K562 (cell line): ENCODE results near the gene SPRR3. TPM values are rescaled to one million over a fixed set of nuclear protein-coding genes. Genes with fewer than 3 reads are reported as not detected.

ENCODE experiments used
- ATAC-seq: fragments of 200-7000 bp; cut with Tn5 transposase; 3 replicates; pipeline ENCODE4 v1.9.1; 2020; ENCODE audit warnings: moderate library complexity
- BruUV-seq: library from RNA; stranded (reverse); fragments of 400-500 nt; replicated peaks from 2 replicates; lab custom pipeline; 2021; lab: Mats Ljungman, UMichigan
- CTCF ChIA-PET: fragments of 300-600 bp; formaldehyde crosslinking; extraction: SDS; loops from one replicate; lab custom pipeline; 2021; ENCODE audit warnings: low intra/inter-chr PET ratio; lab: Yijun Ruan, JAX
- POLR2A ChIA-PET: fragments of 300-600, 350-650 bp; sonication (Branson Sonifier 250); formaldehyde crosslinking; extraction: SDS; loops from one replicate; lab custom pipeline; 2021; ENCODE audit warnings: antibody characterized with exemption, inconsistent platforms; lab: Yijun Ruan, JAX
- DNase-seq, 4 experiments: peaks; one replicate each; pipeline versions ENCODE4 v3.0.0 to v3.0.0-alpha.2; 2011 to 2018; ENCODE audit warnings: low spot score in 3 of 4, mixed read lengths in 3 of 4; ENCODE audit errors: extremely low read depth in 1 of 4
- FAIRE-seq: peaks from 2 replicates; lab custom pipeline; 2011; peaks lifted over from hg19 to GRCh38; lab: Jason Lieb, UNC
- H2AFZ ChIP-seq: 2 replicates; pipeline ENCODE4 v1.6.0; 2011; ENCODE audit warnings: low read depth, low read length, control low read depth, inconsistent platforms
- H3K27ac ChIP-seq: fragments of 200-600 bp; 3 replicates; pipeline ENCODE4 v1.8.0; 2011; ENCODE audit warnings: low read depth, mild to moderate bottlenecking, control low read depth, inconsistent platforms, low read length, moderate library complexity, mixed read lengths; ENCODE audit errors: extremely low read depth
- H3K27me3 ChIP-seq, 2 experiments: fragments of 300-600 bp in 1 of 2; 2 replicates in 1 of 2; 3 replicates in 1 of 2; pipeline versions ENCODE4 v1.6.0 to v1.8.0; 2011; ENCODE audit warnings: inconsistent platforms in 2 of 2, low read length in 2 of 2, mild to moderate bottlenecking in 1 of 2, mixed read lengths in 1 of 2, moderate library complexity in 1 of 2; ENCODE audit not compliant: control insufficient read depth in 2 of 2, insufficient read depth in 2 of 2
- H3K36me3 ChIP-seq: fragments of 300-600 bp; 3 replicates; pipeline ENCODE4 v1.8.0; 2011; ENCODE audit warnings: mild to moderate bottlenecking, low read length, inconsistent platforms; ENCODE audit not compliant: control insufficient read depth, insufficient read depth
- H3K4me1 ChIP-seq, 2 experiments: fragments of 200-600 bp in 1 of 2; replicated peaks in 1 of 2; 2 replicates in 1 of 2; 3 replicates in 1 of 2; pipeline versions ENCODE4 v1.5.1 to v1.8.0; 2011; ENCODE audit warnings: inconsistent platforms in 2 of 2, low read length in 2 of 2, mild to moderate bottlenecking in 1 of 2, mixed read lengths in 1 of 2, moderate library complexity in 1 of 2; ENCODE audit not compliant: control insufficient read depth in 2 of 2, insufficient read depth in 2 of 2
- H3K4me2 ChIP-seq: 2 replicates; pipeline ENCODE4 v1.6.1; 2011; ENCODE audit warnings: low read length, control low read depth, inconsistent platforms, mixed read lengths; ENCODE audit not compliant: insufficient read depth
- H3K4me3 ChIP-seq: fragments of 200-600 bp; sonication (generic), shearing (Covaris generic); 2 replicates; pipeline ENCODE4 v1.5.1; 2016; ENCODE audit warnings: control low read depth, inconsistent platforms
- H3K79me2 ChIP-seq: fragments of 200-600 bp; 3 replicates; pipeline ENCODE4 v1.8.0; 2011; ENCODE audit warnings: low read length, inconsistent platforms; ENCODE audit not compliant: control insufficient read depth, insufficient read depth
- H3K9ac ChIP-seq, 2 experiments: 2 replicates each; pipeline versions ENCODE4 v1.6.0 to v1.6.1; 2011; ENCODE audit warnings: low read depth in 2 of 2, low read length in 2 of 2, control low read depth in 1 of 2, inconsistent platforms in 1 of 2, mild to moderate bottlenecking in 1 of 2, mixed read lengths in 1 of 2; ENCODE audit not compliant: insufficient read depth in 1 of 2
- H3K9me1 ChIP-seq: one replicate; pipeline ENCODE4 v1.6.0; 2011; ENCODE audit warnings: inconsistent platforms, mild to moderate bottlenecking, low read length, moderate library complexity; ENCODE audit not compliant: control insufficient read depth, insufficient read depth
- H3K9me3 ChIP-seq: replicated peaks from 2 replicates; pipeline ENCODE4 v1.5.1; 2011; ENCODE audit warnings: low read depth, low read length, inconsistent platforms; ENCODE audit not compliant: control insufficient read depth, insufficient read depth
- H4K20me1 ChIP-seq: replicated peaks from 2 replicates; pipeline ENCODE4 v1.6.1; 2011; ENCODE audit warnings: low read length, inconsistent platforms, mixed read lengths; ENCODE audit not compliant: control insufficient read depth, insufficient read depth
- ATF3 ChIP-seq, 2 experiments: fragments of 450-650 bp in 1 of 2; sonication (generic) in 1 of 2; formaldehyde crosslinking in 1 of 2; IDR thresholded peaks in 1 of 2; conservative IDR thresholded peaks in 1 of 2; 2 replicates each; pipeline versions ENCODE4 v1.6.1 to v1.8.1; 2016 to 2023; ENCODE audit warnings: mild to moderate bottlenecking in 2 of 2, moderate library complexity in 2 of 2, inconsistent platforms in 1 of 2, missing genetic modification reagents in 1 of 2
- CEBPG ChIP-seq, 3 experiments: fragments of 200-800 bp in 1 of 3; sonication (Bioruptor generic) in 1 of 3; sonication (generic) in 1 of 3; formaldehyde crosslinking in 1 of 3; IDR thresholded peaks in 2 of 3; conservative IDR thresholded peaks in 1 of 3; 2 replicates each; pipeline versions ENCODE4 v1.6.1 to v1.8.0; 2016 to 2022; ENCODE audit warnings: missing compliant biosample characterization in 2 of 3, missing genetic modification characterization in 2 of 3, mild to moderate bottlenecking in 1 of 3, missing genetic modification reagents in 1 of 3
- CHCHD3 ChIP-seq: fragments of 250-450 bp; sonication (Bioruptor Pico); IDR thresholded peaks from 2 replicates; pipeline ENCODE4 v2.1.2; 2022; ENCODE audit warnings: mild to moderate bottlenecking
- CREB5 ChIP-seq: fragments of 250-450 bp; sonication (Bioruptor Pico); IDR thresholded peaks from 2 replicates; pipeline ENCODE4 v1.5.0; 2020; ENCODE audit warnings: mild to moderate bottlenecking
- EWSR1 ChIP-seq: fragments of 450-650 bp; IDR thresholded peaks from 2 replicates; pipeline ENCODE4 v1.6.1; 2018; ENCODE audit warnings: borderline replicate concordance, mild to moderate bottlenecking, low read depth, moderate library complexity; ENCODE audit not compliant: partially characterized antibody
- GATAD2A ChIP-seq: fragments of 450-650 bp; IDR thresholded peaks from 2 replicates; pipeline ENCODE4 v1.6.1; 2017
- HBP1 ChIP-seq: fragments of 450-650 bp; formaldehyde crosslinking; IDR thresholded peaks from 2 replicates; pipeline ENCODE4 v1.4.0; 2022; ENCODE audit warnings: missing genetic modification characterization
- IRF2 ChIP-seq: sonication (generic); formaldehyde crosslinking; IDR thresholded peaks from 2 replicates; pipeline ENCODE4 v1.8.1; 2022; ENCODE audit warnings: mild to moderate bottlenecking, missing genetic modification reagents
- MAFG ChIP-seq: fragments of 450-650 bp; conservative IDR thresholded peaks from 2 replicates; pipeline ENCODE4 v1.6.1; 2016; ENCODE audit warnings: missing genetic modification characterization, missing compliant biosample characterization
- NCOR1 ChIP-seq: fragments of 450-650 bp; IDR thresholded peaks from 2 replicates; pipeline ENCODE4 v1.6.1; 2016; ENCODE audit warnings: mild to moderate bottlenecking, moderate library complexity
- POLR2G ChIP-seq: fragments of 200-400 bp; formaldehyde crosslinking; IDR thresholded peaks from 2 replicates; pipeline ENCODE4 v1.6.1; 2017; ENCODE audit warnings: low read depth, mild to moderate bottlenecking, antibody characterized with exemption, low read length, moderate library complexity
- RBM25 ChIP-seq: fragments of 200-400 bp; formaldehyde crosslinking; IDR thresholded peaks from 2 replicates; pipeline ENCODE4 v1.6.1; 2018; ENCODE audit warnings: low read length, low read depth, moderate library complexity; ENCODE audit not compliant: severe bottlenecking
- SMARCA4 ChIP-seq: fragments of 450-650 bp; IDR thresholded peaks from 2 replicates; pipeline ENCODE4 v1.6.1; 2016
- SMARCE1 ChIP-seq: fragments of 450-650 bp; IDR thresholded peaks from 2 replicates; pipeline ENCODE4 v1.7.1; 2016; ENCODE audit warnings: mild to moderate bottlenecking
- SNRNP70 ChIP-seq: fragments of 200-400 bp; formaldehyde crosslinking; optimal IDR thresholded peaks from 2 replicates; pipeline ENCODE3; 2017; ENCODE audit warnings: low read depth, low read length
- YBX1 ChIP-seq: fragments of 450-650 bp; IDR thresholded peaks from 2 replicates; pipeline ENCODE4 v1.7.1; 2016; ENCODE audit warnings: mild to moderate bottlenecking
- ZNF449 ChIP-seq: fragments of 250-450 bp; sonication (Bioruptor Pico); IDR thresholded peaks from 2 replicates; pipeline ENCODE4 v1.8.0; 2022; ENCODE audit warnings: moderate library complexity, mild to moderate bottlenecking, inconsistent platforms
- ZNF717 ChIP-seq: fragments of 250-450 bp; sonication (Bioruptor Pico); IDR thresholded peaks from 2 replicates; pipeline ENCODE4 v1.5.0; 2021
- WGBS: fragments of 100-300 bp; shearing (Covaris generic); methylation state at CpG from one replicate; pipeline ENCODE4 v1.1.6; 2016; ENCODE audit warnings: low coverage, mixed read lengths; ENCODE audit not compliant: insufficient coverage; ENCODE audit errors: missing lambda C conversion rate; 5-methylcytosine and 5-hydroxymethylcytosine counted together
- in situ Hi-C: fragments of 300-500 bp; cut with MboI; formaldehyde crosslinking; loops from 4 replicates; pipeline ENCODE4 v1.15.0; 2018; ENCODE audit warnings: inconsistent platforms, mixed read lengths
- intact Hi-C: fragments of 100-400 bp; cut with micrococcal nuclease; formaldehyde crosslinking; loops from 2 replicates; pipeline ENCODE4 v1.14.2; 2022
- polyA plus RNA-seq, 8 experiments: library from polyadenylated mRNA; depleted of rRNA in 4 of 8; stranded (reverse) in 5 of 8; unstranded in 3 of 8; fragments of >200 nt; fragmentation: Nextera tagmentation in 2 of 8; fragmentation: Illumina TruSeq in 1 of 8; extraction: Ambion mirVana in 2 of 8; extraction: Trizol in 1 of 8; gene quantifications; 2 replicates each; pipeline versions ENCODE4 v1.2.1 to v1.2.3, GENCODE V29; 2011 to 2014; ENCODE audit warnings: inconsistent platforms in 1 of 8, missing spikeins in 1 of 8
- total RNA-seq, 7 experiments: library from RNA; depleted of rRNA in 6 of 7; stranded (reverse); fragments of >200 nt in 6 of 7; fragmentation: Illumina TruSeq in 2 of 7; extraction: Trizol in 2 of 7; gene quantifications; 2 replicates each; pipeline versions ENCODE4 v1.2.1 to v1.2.3, GENCODE V29; 2011 to 2021; ENCODE audit warnings: low replicate concordance in 1 of 7

Gene SPRR3
- total and polyA plus RNA-seq, 9 of the 15 experiments (the other 6 are each of a cell fraction or from before 2014, with no cell fraction given), result not detected

- intact Hi-C loops, result no loop called here
Measured at GRCh38 chr1:152997901-152998300, 3.6 kb upstream of the SPRR3 start.

More at GRCh38 chr1:152997901-152998300, 3.6 kb upstream of the SPRR3 start:
- Histone ChIP-seq H3K9me3 (no peaks in the 10 kb centered on the region), H2AFZ (no peak overlapping the region), H3K79me2 (no peaks in the 10 kb centered on the region), H3K9ac (no peak overlapping the region), H3K4me3 (no peak overlapping the region), H3K9me1 (no peaks in the 10 kb centered on the region), H3K4me2 (no peak overlapping the region), H3K27ac (no peak overlapping the region), H3K4me1 (no peaks in the 10 kb centered on the region), H3K27me3 (peaks cover 2 to 17% of the 10 kb centered on the region in 2 experiments; a peak in 2 of 5 replicates), H3K36me3 (no peaks in the 10 kb centered on the region), H4K20me1 (no peaks in the 10 kb centered on the region)
- CTCF ChIA-PET, result no interaction called here
- ATAC-seq (no peak), FAIRE-seq (no peak), DNase-seq (no peak)
- POLR2A ChIA-PET, result no interaction called here
- BruUV-seq, result no TSS peak
- in situ Hi-C loops, result no loop called here
- no peak for TF ChIP-seq SMARCE1
- no peak for TF ChIP-seq SNRNP70
- no peak for TF ChIP-seq ATF3 (IDR thresholded peaks at IDR 0.05)
- no peak for TF ChIP-seq ATF3 (CRISPR knock-in tag; conservative IDR thresholded peaks at IDR 0.05)
- TF ChIP-seq CREB5 (CRISPR knock-in tag), result no peak
- TF ChIP-seq HBP1 (CRISPR knock-in tag), result no peak
- TF ChIP-seq YBX1, result no peak
- no peak for TF ChIP-seq CEBPG (CRISPR knock-in tag; IDR thresholded peaks at IDR 0.05)
- TF ChIP-seq CEBPG (tag; conservative IDR thresholded peaks at IDR 0.05 in 1 of 2, IDR thresholded peaks at IDR 0.05 in 1 of 2), result no peak
- TF ChIP-seq IRF2 (CRISPR knock-in tag), result no peak
- TF ChIP-seq NCOR1, result no peak
- TF ChIP-seq ZNF449, result no peak
- no peak for TF ChIP-seq RBM25
- TF ChIP-seq POLR2G, result no peak
- TF ChIP-seq SMARCA4, result no peak
- TF ChIP-seq EWSR1, result no peak
- TF ChIP-seq CHCHD3 (CRISPR knock-in tag), result no peak
- TF ChIP-seq MAFG (tag), result no peak
- no peak for TF ChIP-seq GATAD2A
- no peak for TF ChIP-seq ZNF717 (CRISPR knock-in tag)
- 0% methylated on average over 7 of the region's 7 CpGs for WGBS
